HEK293 (cell line): ENCODE results near the gene ARHGEF7.

Experiments
- CTCF ChIA-PET: fragments of 350-600 bp; formaldehyde crosslinking; extraction: SDS; loops from one replicate; lab custom pipeline; 2021; ENCODE audit warnings: antibody characterized with exemption; lab: Yijun Ruan, JAX
- POLR2A ChIA-PET: fragments of 300-600 bp; formaldehyde crosslinking; extraction: SDS; loops from one replicate; lab custom pipeline; 2020; ENCODE audit warnings: antibody characterized with exemption, inconsistent platforms; lab: Yijun Ruan, JAX
- H3K27ac ChIP-seq: fragments of 200-500 bp; sonication (Bioruptor generic); 2 replicates; pipeline ENCODE4 v1.5.1; 2014; ENCODE audit warnings: low read depth, low read length, control low read depth, inconsistent platforms; ENCODE audit errors: extremely low read depth
- H3K36me3 ChIP-seq, 2 experiments: fragments of 200-500 bp in 1 of 2; sonication (Bioruptor generic) in 1 of 2; 1 replicate in 1 of 2; 2 replicates in 1 of 2; pipeline ENCODE4 v1.5.1; 2014 to 2017; ENCODE audit warnings: inconsistent platforms in 2 of 2, low read length in 2 of 2; ENCODE audit not compliant: control insufficient read depth in 2 of 2, insufficient read depth in 1 of 2
- H3K4me1 ChIP-seq: fragments of 200-500 bp; sonication (Bioruptor generic); 2 replicates; pipeline ENCODE4 v1.5.1; 2014; ENCODE audit warnings: mild to moderate bottlenecking, low read length, inconsistent platforms; ENCODE audit not compliant: control insufficient read depth, insufficient read depth
- H3K4me3 ChIP-seq: 2 replicates; pipeline ENCODE4 v1.5.1; 2011; ENCODE audit warnings: low read depth, mild to moderate bottlenecking, control low read depth, low read length, moderate library complexity
- H3K9me3 ChIP-seq: fragments of 200-500 bp; sonication (Bioruptor generic); 2 replicates; pipeline ENCODE4 v1.5.1; 2014; ENCODE audit warnings: low read depth, low read length, inconsistent platforms; ENCODE audit not compliant: control insufficient read depth, insufficient read depth
- GLI4 ChIP-seq: fragments of 450-650 bp; formaldehyde crosslinking; IDR thresholded peaks from 2 replicates; pipeline ENCODE4 v1.5.1; 2016; ENCODE audit warnings: missing biosample characterization, missing genetic modification characterization
- GLIS2 ChIP-seq: fragments of 450-650 bp; formaldehyde crosslinking; IDR thresholded peaks from 2 replicates; pipeline ENCODE4 v1.5.1; 2016; ENCODE audit warnings: missing biosample characterization, missing genetic modification characterization
- INSM2 ChIP-seq: fragments of 450-650 bp; formaldehyde crosslinking; IDR thresholded peaks from 2 replicates; pipeline ENCODE4 v1.5.1; 2016; ENCODE audit warnings: missing biosample characterization, missing genetic modification characterization
- KLF8 ChIP-seq: fragments of 450-650 bp; formaldehyde crosslinking; IDR thresholded peaks from 2 replicates; pipeline ENCODE4 v1.5.1; 2016; ENCODE audit warnings: missing biosample characterization, missing genetic modification characterization
- ZBTB11 ChIP-seq: fragments of 450-650 bp; formaldehyde crosslinking; conservative IDR thresholded peaks from 2 replicates; pipeline ENCODE4 v1.5.1; 2016; ENCODE audit warnings: low read depth, missing biosample characterization, missing genetic modification characterization
- ZFHX2 ChIP-seq: fragments of 450-650 bp; formaldehyde crosslinking; conservative IDR thresholded peaks from 2 replicates; pipeline ENCODE4 v1.5.1; 2016; ENCODE audit warnings: missing biosample characterization, missing genetic modification characterization
- ZFP41 ChIP-seq: fragments of 450-650 bp; formaldehyde crosslinking; IDR thresholded peaks from 2 replicates; pipeline ENCODE4 v1.5.1; 2016; ENCODE audit warnings: missing biosample characterization, missing genetic modification characterization, borderline replicate concordance
- ZIC2 ChIP-seq: fragments of 450-650 bp; formaldehyde crosslinking; IDR thresholded peaks from 2 replicates; pipeline ENCODE4 v1.5.1; 2016; ENCODE audit warnings: missing biosample characterization, missing genetic modification characterization
- ZNF112 ChIP-seq: fragments of 450-650 bp; formaldehyde crosslinking; IDR thresholded peaks from 2 replicates; pipeline ENCODE4 v1.5.0; 2017; ENCODE audit warnings: missing biosample characterization, missing genetic modification characterization
- ZNF174 ChIP-seq: fragments of 450-650 bp; formaldehyde crosslinking; IDR thresholded peaks from 2 replicates; pipeline ENCODE4 v1.5.0; 2017; ENCODE audit warnings: missing biosample characterization, mild to moderate bottlenecking, missing genetic modification characterization
- ZNF266 ChIP-seq: fragments of 450-650 bp; formaldehyde crosslinking; IDR thresholded peaks from 2 replicates; pipeline ENCODE4 v1.5.1; 2016; ENCODE audit warnings: missing biosample characterization, missing genetic modification characterization, low read depth
- ZNF311 ChIP-seq: fragments of 450-650 bp; formaldehyde crosslinking; IDR thresholded peaks from 2 replicates; pipeline ENCODE4 v1.5.1; 2017; ENCODE audit warnings: missing biosample characterization, missing genetic modification characterization, borderline replicate concordance
- ZNF626 ChIP-seq: fragments of 450-650 bp; sonication (Bioruptor Pico); formaldehyde crosslinking; IDR thresholded peaks from 2 replicates; pipeline ENCODE4 v1.5.1; 2018; ENCODE audit warnings: missing biosample characterization, missing genetic modification characterization, inconsistent platforms
- ZNF677 ChIP-seq: fragments of 450-650 bp; IDR thresholded peaks from 2 replicates; pipeline ENCODE4 v1.5.0; 2018; ENCODE audit warnings: missing biosample characterization, mild to moderate bottlenecking, missing genetic modification characterization, moderate library complexity
- ZNF837 ChIP-seq: fragments of 450-650 bp; formaldehyde crosslinking; IDR thresholded peaks from 2 replicates; pipeline ENCODE4 v1.5.1; 2016; ENCODE audit warnings: missing biosample characterization, missing genetic modification characterization
- TF ChIP-seq, protein P1 (sequence below): fragments of 450-650 bp; formaldehyde crosslinking; IDR thresholded peaks from 2 replicates; pipeline ENCODE4 v1.5.1; 2016; ENCODE audit warnings: missing biosample characterization, missing genetic modification characterization
- TF ChIP-seq, protein P2 (sequence below): fragments of 450-650 bp; formaldehyde crosslinking; IDR thresholded peaks from 2 replicates; pipeline ENCODE4 v1.5.0; 2017; ENCODE audit warnings: missing biosample characterization, missing genetic modification characterization, borderline replicate concordance

ARHGEF7 gene

DNA sequence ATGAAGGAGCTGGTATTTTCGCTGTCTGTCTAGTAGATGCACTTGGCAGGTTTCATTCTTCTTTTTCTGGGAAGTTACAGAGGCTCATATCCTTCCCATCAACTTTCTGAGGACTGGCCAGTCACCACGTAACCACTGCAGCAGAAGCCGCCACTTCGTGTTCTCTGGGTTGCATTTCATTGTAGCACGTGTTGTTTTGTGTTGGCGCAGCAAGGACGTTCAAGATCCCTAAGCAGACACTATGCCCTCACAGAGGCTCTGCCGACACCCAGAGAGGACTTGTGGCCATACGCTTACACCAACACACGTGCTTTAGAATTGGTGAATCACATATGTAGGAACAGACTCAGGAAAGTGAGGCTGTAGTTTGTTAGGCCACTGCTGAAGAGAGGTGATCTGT, 163.1 kb downstream of the ARHGEF7 start:
- POLR2A ChIA-PET = no interaction called here
- H3K4me3 ChIP-seq = no peak overlapping the region
- peaks cover 0 to 74% of the 10 kb centered on the region in 2 experiments; a peak in 2 of 3 replicates for H3K36me3 ChIP-seq
- CTCF ChIA-PET = interaction anchor here (0.6 kb wide), 1 partner anchor 118 kb away, joined by 3 read pairs; no protein-coding TSS in a partner anchor
- no peak overlapping the region for H3K27ac ChIP-seq
- H3K4me1 ChIP-seq = no peaks in the 10 kb centered on the region
- TF ChIP-seq KLF8 (tag by site-specific recombination) = no peak
- H3K9me3 ChIP-seq = no peaks in the 10 kb centered on the region

DNA sequence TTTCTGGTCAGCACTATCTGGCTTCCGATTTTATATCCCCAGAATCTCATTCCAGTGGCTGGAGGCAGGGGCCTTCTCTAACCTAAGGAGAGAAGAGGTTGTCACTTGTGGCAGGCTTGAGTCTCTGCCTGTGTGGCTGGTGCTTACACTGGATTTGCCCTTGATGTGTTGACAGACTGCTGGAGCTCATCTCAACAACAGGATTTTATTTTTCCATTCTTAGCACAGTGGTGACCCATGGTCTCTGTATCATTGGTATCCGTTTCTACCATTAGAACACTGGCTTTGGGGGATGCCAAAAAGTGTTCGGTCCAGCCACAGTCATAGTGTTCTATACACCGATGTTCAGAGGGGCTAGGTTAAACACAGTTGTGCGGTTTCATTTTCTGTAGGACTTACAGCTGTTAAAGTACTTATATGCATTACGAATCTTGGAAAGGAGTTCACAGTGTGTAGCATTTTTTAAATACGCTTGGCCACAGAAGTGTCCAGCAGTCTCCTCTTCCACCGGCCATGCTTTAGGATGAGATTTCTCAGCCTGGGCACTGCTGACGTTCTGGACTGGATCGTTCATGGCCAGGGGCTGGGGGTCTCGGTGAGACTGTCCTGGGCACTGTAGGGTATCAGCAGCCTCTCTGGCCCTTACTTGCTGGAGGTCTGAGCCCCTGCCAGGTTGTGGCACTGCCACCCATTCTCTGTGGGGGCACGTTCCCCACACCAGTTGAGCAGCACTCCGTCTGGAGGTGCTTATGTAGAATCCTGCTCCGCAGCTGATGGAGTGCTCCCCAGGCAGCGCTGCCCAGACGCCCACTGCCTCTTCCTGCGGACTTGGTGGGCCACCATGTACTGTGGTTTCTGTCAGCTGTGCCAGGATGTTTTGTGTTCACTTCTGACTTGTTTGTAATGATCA, 163.9 kb downstream of the ARHGEF7 start:
- CTCF ChIA-PET = interaction anchor here (0.6 kb wide), 1 partner anchor 119 kb away, joined by 3 read pairs; no protein-coding TSS in a partner anchor
- H3K4me1 ChIP-seq = no peaks in the 10 kb centered on the region
- POLR2A ChIA-PET = no interaction called here
- H3K36me3 ChIP-seq = peaks cover 0 to 74% of the 10 kb centered on the region in 2 experiments; a peak in 2 of 3 replicates
- no peaks in the 10 kb centered on the region for H3K9me3 ChIP-seq
- TF ChIP-seq GLIS2 (tag by site-specific recombination) = no peak
- no peak for TF ChIP-seq ZIC2 (tag by site-specific recombination)
- TF ChIP-seq ZNF174 = no peak
- no peak for TF ChIP-seq ZBTB11 (tag by site-specific recombination)
- TF ChIP-seq, protein P1, sequence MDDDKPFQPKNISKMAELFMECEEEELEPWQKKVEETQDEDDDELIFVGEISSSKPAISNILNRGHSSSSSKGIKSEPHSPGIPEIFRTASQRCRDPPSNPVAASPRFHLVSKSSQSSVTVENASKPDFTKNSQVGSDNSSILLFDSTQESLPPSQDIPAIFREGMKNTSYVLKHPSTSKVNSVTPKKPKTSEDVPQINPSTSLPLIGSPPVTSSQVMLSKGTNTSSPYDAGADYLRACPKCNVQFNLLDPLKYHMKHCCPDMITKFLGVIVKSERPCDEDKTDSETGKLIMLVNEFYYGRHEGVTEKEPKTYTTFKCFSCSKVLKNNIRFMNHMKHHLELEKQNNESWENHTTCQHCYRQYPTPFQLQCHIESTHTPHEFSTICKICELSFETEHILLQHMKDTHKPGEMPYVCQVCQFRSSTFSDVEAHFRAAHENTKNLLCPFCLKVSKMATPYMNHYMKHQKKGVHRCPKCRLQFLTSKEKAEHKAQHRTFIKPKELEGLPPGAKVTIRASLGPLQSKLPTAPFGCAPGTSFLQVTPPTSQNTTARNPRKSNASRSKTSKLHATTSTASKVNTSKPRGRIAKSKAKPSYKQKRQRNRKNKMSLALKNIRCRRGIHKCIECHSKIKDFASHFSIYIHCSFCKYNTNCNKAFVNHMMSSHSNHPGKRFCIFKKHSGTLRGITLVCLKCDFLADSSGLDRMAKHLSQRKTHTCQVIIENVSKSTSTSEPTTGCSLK (tag by site-specific recombination) = no peak
- TF ChIP-seq ZNF677 (tag by site-specific recombination) = no peak
- TF ChIP-seq ZNF266 = no peak
- no peak for TF ChIP-seq ZNF112 (tag by site-specific recombination)
- TF ChIP-seq ZNF837 (tag by site-specific recombination) = no peak
- TF ChIP-seq ZFHX2 = no peak
- H3K27ac ChIP-seq = no peak overlapping the region
- H3K4me3 ChIP-seq = no peak overlapping the region

GRCh38 chr13:111280226-111280625, 165.1 kb downstream of the ARHGEF7 start:
- Histone ChIP-seq H3K36me3 (peaks cover 0 to 75% of the 10 kb centered on the region in 2 experiments; a peak in 2 of 3 replicates), H3K9me3 (no peaks in the 10 kb centered on the region), H3K4me1 (no peaks in the 10 kb centered on the region), H3K4me3 (no peak overlapping the region), H3K27ac (no peak overlapping the region)
- TF ChIP-seq ZFP41 (no peak), ZNF626 (tag by site-specific recombination) (no peak), INSM2 (tag by site-specific recombination) (no peak), ZNF311 (tag by site-specific recombination) (no peak), ZNF837 (tag by site-specific recombination) (no peak), GLI4 (no peak)
- TF ChIP-seq, protein P2, sequence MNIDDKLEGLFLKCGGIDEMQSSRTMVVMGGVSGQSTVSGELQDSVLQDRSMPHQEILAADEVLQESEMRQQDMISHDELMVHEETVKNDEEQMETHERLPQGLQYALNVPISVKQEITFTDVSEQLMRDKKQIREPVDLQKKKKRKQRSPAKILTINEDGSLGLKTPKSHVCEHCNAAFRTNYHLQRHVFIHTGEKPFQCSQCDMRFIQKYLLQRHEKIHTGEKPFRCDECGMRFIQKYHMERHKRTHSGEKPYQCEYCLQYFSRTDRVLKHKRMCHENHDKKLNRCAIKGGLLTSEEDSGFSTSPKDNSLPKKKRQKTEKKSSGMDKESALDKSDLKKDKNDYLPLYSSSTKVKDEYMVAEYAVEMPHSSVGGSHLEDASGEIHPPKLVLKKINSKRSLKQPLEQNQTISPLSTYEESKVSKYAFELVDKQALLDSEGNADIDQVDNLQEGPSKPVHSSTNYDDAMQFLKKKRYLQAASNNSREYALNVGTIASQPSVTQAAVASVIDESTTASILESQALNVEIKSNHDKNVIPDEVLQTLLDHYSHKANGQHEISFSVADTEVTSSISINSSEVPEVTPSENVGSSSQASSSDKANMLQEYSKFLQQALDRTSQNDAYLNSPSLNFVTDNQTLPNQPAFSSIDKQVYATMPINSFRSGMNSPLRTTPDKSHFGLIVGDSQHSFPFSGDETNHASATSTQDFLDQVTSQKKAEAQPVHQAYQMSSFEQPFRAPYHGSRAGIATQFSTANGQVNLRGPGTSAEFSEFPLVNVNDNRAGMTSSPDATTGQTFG (tag by site-specific recombination) = no peak
- ChIA-PET CTCF (interaction anchor here (1.3 kb wide), 1 partner anchor 28 kb away, joined by 3 read pairs; no protein-coding TSS in a partner anchor), POLR2A (no interaction called here)
